Measurements from ENCODE around the gene BCL2.

DNA sequence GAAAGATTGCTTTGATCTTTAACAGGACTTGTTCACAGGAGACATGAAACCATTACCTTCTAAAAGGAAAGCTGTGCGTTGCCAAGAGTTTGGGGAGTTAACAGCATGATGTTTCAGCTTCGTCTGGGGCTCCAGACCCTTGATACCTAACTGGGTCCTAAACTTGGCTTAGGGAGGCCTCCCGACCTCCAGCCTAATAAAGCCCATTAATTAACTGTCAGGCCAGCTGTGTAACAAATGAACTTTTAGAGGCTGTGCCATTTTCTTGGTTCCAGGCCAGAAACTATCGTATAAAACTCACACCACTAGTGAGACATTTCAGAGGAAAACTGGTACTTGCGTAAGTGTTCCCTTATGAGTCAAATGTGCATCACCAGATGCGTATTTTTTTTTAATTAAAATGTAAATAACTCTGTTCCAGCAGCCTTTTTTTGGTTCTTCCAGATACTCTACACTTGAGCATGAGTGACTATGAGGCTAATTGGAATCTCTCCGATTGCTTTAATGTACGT is 236.5 kb downstream of the BCL2 start:
- TF ChIP-seq, protein P1, sequence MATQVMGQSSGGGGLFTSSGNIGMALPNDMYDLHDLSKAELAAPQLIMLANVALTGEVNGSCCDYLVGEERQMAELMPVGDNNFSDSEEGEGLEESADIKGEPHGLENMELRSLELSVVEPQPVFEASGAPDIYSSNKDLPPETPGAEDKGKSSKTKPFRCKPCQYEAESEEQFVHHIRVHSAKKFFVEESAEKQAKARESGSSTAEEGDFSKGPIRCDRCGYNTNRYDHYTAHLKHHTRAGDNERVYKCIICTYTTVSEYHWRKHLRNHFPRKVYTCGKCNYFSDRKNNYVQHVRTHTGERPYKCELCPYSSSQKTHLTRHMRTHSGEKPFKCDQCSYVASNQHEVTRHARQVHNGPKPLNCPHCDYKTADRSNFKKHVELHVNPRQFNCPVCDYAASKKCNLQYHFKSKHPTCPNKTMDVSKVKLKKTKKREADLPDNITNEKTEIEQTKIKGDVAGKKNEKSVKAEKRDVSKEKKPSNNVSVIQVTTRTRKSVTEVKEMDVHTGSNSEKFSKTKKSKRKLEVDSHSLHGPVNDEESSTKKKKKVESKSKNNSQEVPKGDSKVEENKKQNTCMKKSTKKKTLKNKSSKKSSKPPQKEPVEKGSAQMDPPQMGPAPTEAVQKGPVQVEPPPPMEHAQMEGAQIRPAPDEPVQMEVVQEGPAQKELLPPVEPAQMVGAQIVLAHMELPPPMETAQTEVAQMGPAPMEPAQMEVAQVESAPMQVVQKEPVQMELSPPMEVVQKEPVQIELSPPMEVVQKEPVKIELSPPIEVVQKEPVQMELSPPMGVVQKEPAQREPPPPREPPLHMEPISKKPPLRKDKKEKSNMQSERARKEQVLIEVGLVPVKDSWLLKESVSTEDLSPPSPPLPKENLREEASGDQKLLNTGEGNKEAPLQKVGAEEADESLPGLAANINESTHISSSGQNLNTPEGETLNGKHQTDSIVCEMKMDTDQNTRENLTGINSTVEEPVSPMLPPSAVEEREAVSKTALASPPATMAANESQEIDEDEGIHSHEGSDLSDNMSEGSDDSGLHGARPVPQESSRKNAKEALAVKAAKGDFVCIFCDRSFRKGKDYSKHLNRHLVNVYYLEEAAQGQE (IDR thresholded peaks at IDR 0.05; ENCODE audit: low read depth, low read length), result no peak
- TF ChIP-seq, protein P2, sequence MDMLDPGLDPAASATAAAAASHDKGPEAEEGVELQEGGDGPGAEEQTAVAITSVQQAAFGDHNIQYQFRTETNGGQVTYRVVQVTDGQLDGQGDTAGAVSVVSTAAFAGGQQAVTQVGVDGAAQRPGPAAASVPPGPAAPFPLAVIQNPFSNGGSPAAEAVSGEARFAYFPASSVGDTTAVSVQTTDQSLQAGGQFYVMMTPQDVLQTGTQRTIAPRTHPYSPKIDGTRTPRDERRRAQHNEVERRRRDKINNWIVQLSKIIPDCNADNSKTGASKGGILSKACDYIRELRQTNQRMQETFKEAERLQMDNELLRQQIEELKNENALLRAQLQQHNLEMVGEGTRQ (IDR thresholded peaks at IDR 0.05; ENCODE audit: borderline replicate concordance, low read depth, low read length), result no peak

Measured in SK-N-SH (cell line).